Gastrocnemius medialis (tissue), 4 donors: ENCODE measurements around the gene IQGAP2. TPM values are rescaled to one million over a fixed set of nuclear protein-coding genes. Genes with fewer than 3 reads are reported as not detected.

ENCODE experiments used
- ATAC-seq, 2 donors: fragments of 150-250 bp; one replicate each; pipeline ENCODE4 v1.9.1; 2016
- DNase-seq, 2 donors: peaks; one replicate each; pipeline ENCODE4 v3.0.0-alpha.2; 2019
- H3K27ac ChIP-seq, 4 donors: fragments of 200-600 bp; sonication (generic); 1 replicate in 1 of 4; 2 replicates in 3 of 4; pipeline ENCODE4 v1.5.1; 2016 to 2018; ENCODE audit warnings: mild to moderate bottlenecking in 2 of 4, moderate library complexity in 1 of 4
- H3K27me3 ChIP-seq, 3 donors: fragments of 200-600 bp; sonication (generic) in 2 of 3; 1 replicate in 1 of 3; 2 replicates in 2 of 3; pipeline versions ENCODE4 v1.5.1 to v1.6.0; 2016 to 2019; ENCODE audit warnings: mild to moderate bottlenecking in 1 of 3, moderate library complexity in 1 of 3
- H3K36me3 ChIP-seq, 2 donors: fragments of 200-600 bp; sonication (generic) in 1 of 2; one replicate each; pipeline ENCODE4 v1.5.1; 2017 to 2018
- H3K4me1 ChIP-seq, 2 donors: fragments of 200-600 bp; sonication (generic) in 1 of 2; one replicate each; pipeline ENCODE4 v1.5.1; 2016 to 2017; ENCODE audit warnings: mild to moderate bottlenecking in 2 of 2
- H3K4me3 ChIP-seq, 4 donors: fragments of 200-600 bp; sonication (generic) in 3 of 4; 1 replicate in 1 of 4; 2 replicates in 3 of 4; pipeline ENCODE4 v1.5.1; 2016 to 2019; ENCODE audit warnings: mild to moderate bottlenecking in 2 of 4
- H3K9me3 ChIP-seq, 3 donors: fragments of 200-600 bp; sonication (generic) in 2 of 3; 1 replicate in 1 of 3; 2 replicates in 2 of 3; pipeline ENCODE4 v1.5.1; 2016 to 2019
- POLR2A ChIP-seq, 2 donors: fragments of 450-650 bp; IDR thresholded peaks; one replicate each; pipeline ENCODE4 v1.6.1; 2017; ENCODE audit warnings: antibody characterized with exemption in 2 of 2, mild to moderate bottlenecking in 2 of 2, moderate library complexity in 2 of 2
- in situ Hi-C, 4 donors: fragments of 200-750 bp; cut with MboI; loops; one replicate each; pipeline versions ENCODE4 v1.15.0 to v1.8.0; 2017; ENCODE audit warnings: low sequenced_read_pairs in 4 of 4
- intact Hi-C: fragments of 100-400 bp; cut with DNase I; formaldehyde crosslinking; loops from one replicate; pipeline ENCODE4 v1.15.1; 2023; ENCODE audit warnings: low total_unique reads
- total RNA-seq, 4 donors: library from RNA; depleted of rRNA; stranded (reverse); fragments of >200 nt; gene quantifications; one replicate each; pipeline versions ENCODE4 v1.1.0 to v1.2.3, GENCODE V29; 2016
- TF ChIP-seq, protein P1 (sequence below), 5 experiments: fragments of 450-650 bp in 3 of 5; fragments of 200-600 bp in 2 of 5; sonication (generic) in 2 of 5; IDR thresholded peaks in 4 of 5; conservative IDR thresholded peaks in 1 of 5; 1 replicate in 4 of 5; 2 replicates in 1 of 5; pipeline ENCODE4 v1.5.1; 2016 to 2019; ENCODE audit warnings: antibody characterized with exemption in 5 of 5, mild to moderate bottlenecking in 3 of 5, moderate library complexity in 3 of 5

The IQGAP2 gene
- total RNA-seq, 4 donors from 2014 or later = 1.5 to 6.8 (median 2.5) TPM

DNA sequence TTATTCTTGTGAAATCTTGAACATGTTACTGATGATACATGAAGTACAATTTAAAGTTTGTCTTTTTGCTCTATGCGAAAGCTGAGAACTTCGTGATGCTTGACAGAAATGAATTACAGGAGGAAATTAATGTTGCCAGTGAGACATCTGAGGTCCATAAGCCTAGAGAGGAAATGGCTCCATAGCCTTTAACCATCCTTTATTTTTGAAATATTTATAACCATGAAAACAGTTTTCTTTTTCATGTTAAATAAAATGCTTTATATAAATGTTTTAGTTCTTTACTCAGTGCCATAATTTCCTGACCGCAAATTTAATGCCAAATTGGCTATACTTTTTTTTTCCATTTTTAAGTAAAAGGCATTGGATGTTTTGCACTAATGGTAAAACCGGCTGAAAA is 191.0 kb downstream of the IQGAP2 start:
- Histone ChIP-seq H3K9me3 (no peaks in the 10 kb centered on the region), H3K36me3 (no peaks in the 10 kb centered on the region), H3K27ac (no peak overlapping the region), H3K27me3 (no peaks in the 10 kb centered on the region), H3K4me3 (no peak overlapping the region), H3K4me1 (no peaks in the 10 kb centered on the region)
- no peak for TF ChIP-seq POLR2A (IDR thresholded peaks at IDR 0.05)
- TF ChIP-seq, protein P1, sequence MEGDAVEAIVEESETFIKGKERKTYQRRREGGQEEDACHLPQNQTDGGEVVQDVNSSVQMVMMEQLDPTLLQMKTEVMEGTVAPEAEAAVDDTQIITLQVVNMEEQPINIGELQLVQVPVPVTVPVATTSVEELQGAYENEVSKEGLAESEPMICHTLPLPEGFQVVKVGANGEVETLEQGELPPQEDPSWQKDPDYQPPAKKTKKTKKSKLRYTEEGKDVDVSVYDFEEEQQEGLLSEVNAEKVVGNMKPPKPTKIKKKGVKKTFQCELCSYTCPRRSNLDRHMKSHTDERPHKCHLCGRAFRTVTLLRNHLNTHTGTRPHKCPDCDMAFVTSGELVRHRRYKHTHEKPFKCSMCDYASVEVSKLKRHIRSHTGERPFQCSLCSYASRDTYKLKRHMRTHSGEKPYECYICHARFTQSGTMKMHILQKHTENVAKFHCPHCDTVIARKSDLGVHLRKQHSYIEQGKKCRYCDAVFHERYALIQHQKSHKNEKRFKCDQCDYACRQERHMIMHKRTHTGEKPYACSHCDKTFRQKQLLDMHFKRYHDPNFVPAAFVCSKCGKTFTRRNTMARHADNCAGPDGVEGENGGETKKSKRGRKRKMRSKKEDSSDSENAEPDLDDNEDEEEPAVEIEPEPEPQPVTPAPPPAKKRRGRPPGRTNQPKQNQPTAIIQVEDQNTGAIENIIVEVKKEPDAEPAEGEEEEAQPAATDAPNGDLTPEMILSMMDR (IDR thresholded peaks at IDR 0.05 in 4 of 5, conservative IDR thresholded peaks at IDR 0.05 in 1 of 5) = no peak
- DNase-seq (no peak), ATAC-seq (no peak)
- in situ Hi-C loops (no loop called here), intact Hi-C loops (no loop called here)

DNA sequence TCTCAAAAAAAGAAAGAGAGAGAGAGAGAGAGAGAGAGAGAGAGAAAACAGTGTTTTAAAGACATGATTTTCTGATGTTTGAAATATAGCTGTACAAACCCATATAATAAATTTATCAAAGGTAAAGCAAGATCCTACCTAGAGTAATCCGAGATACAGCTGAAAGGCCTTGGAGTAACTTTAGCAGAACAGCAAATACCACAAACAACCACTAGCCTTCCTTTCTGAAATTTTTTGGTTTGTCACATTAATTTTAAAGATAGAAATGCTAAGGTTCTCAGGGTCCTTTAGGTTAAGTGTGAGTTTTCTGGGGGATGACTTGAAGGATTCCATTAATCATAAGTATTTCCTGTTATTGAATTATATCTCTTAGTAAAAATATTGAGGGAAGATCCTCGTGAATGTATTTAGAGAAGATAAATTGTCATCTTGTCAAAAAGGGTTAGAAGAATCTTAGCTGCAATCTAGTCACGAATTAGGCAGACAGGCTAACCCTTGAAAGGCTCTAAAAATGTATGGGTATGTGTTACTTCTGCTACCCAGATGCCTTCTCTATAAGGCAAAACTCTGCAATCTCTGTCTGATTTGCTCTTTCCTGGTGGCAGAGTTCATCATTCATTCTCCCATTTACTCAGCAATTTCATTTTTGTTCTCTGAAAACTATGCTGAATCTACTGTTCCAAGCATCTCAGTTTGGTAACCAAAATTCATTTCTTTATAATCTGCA is 192.8 kb downstream of the IQGAP2 start:
- H3K4me1 ChIP-seq = no peaks in the 10 kb centered on the region
- no peak for ATAC-seq
- no peak for DNase-seq
- in situ Hi-C loops (no loop called here), intact Hi-C loops (no loop called here)
- TF ChIP-seq POLR2A (IDR thresholded peaks at IDR 0.05) = no peak
- TF ChIP-seq, protein P1 (IDR thresholded peaks at IDR 0.05 in 4 of 5, conservative IDR thresholded peaks at IDR 0.05 in 1 of 5) = no peak
- no peaks in the 10 kb centered on the region for H3K36me3 ChIP-seq
- H3K27me3 ChIP-seq = no peaks in the 10 kb centered on the region
- no peak overlapping the region for H3K27ac ChIP-seq
- no peaks in the 10 kb centered on the region for H3K9me3 ChIP-seq
- H3K4me3 ChIP-seq = no peak overlapping the region

DNA sequence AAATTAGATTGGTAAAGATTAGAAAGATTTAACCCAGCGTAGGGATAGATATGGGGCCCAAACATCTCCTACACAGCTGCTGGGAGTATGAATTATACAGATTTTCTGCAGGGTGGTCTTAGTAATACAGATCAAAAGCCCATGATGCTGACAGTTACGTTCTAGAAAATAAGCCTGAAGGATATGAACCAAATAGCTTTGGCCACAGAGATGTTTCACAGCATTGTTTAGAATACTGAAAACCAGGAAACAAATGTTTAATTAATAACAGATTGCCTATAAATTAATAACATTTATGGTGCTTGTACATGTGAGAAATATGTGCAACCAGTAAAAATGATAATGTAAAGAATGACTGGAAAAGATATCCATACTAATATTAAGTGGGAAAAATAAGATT is 195.4 kb downstream of the IQGAP2 start:
- in situ Hi-C loops = no loop called here
- H3K27me3 ChIP-seq = no peaks in the 10 kb centered on the region
- H3K4me1 ChIP-seq = no peaks in the 10 kb centered on the region
- DNase-seq = no peak
- H3K27ac ChIP-seq = no peak overlapping the region
- no peaks in the 10 kb centered on the region for H3K36me3 ChIP-seq
- no peak for TF ChIP-seq POLR2A (IDR thresholded peaks at IDR 0.05)
- intact Hi-C loops = no loop called here
- no peak for ATAC-seq
- H3K4me3 ChIP-seq = no peak overlapping the region
- H3K9me3 ChIP-seq = no peaks in the 10 kb centered on the region

DNA sequence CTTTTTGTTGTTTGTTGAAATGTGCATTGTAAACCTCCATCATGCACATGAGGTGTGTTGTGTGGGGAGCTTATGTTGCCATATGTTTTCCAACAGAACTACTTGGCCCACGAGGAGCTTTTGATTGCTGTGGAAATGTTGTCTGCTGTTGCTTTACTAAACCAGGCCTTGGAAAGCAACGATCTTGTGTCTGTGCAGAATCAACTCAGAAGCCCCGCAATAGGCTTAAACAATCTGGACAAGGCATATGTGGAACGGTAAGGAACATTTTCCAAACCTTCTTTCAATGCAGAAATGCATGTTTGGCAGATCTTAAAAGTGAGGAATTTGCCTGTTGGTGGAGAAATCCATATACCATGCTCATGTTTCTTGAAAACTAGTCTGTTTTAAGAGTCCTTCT is 197.6 kb downstream of the IQGAP2 start:
- no peaks in the 10 kb centered on the region for H3K9me3 ChIP-seq
- in situ Hi-C loops (loop anchor here in 3 of 4 donors (5.0 to 25.0 kb wide), 4 partner anchors 164 to 412 kb away; no protein-coding TSS in a partner anchor), intact Hi-C loops (loop anchor here (5.0 kb wide), 1 partner anchor 172 kb away; no protein-coding TSS in a partner anchor)
- H3K4me1 ChIP-seq = no peaks in the 10 kb centered on the region
- H3K27me3 ChIP-seq = no peaks in the 10 kb centered on the region
- H3K36me3 ChIP-seq = no peaks in the 10 kb centered on the region
- DNase-seq (no peak), ATAC-seq (no peak)
- H3K27ac ChIP-seq = no peak overlapping the region
- H3K4me3 ChIP-seq = no peak overlapping the region
- no peak for TF ChIP-seq POLR2A (IDR thresholded peaks at IDR 0.05)
- TF ChIP-seq, protein P1 (IDR thresholded peaks at IDR 0.05 in 4 of 5, conservative IDR thresholded peaks at IDR 0.05 in 1 of 5) = no peak

DNA sequence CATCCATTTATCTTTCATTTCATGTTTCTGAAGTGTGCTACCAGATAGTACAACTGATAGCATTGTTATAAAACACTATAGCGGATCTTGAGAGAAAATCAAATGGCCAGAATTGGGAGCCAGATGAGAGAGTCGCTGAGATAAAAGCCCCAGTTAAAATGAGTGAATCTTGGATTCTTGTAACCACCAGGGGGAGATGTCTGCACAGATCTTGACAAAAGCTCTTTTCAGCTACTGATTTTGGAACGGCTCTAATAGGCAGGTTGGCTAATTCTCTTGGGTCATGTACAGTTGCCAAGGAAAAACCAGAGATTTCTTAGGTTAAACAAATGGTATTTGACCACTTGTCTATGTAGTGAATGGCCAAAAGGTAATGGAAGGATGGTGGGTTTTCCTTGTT is 198.4 kb downstream of the IQGAP2 start:
- in situ Hi-C loops = loop anchor here in 3 of 4 donors (5.0 to 25.0 kb wide), 4 partner anchors 163 to 411 kb away; no protein-coding TSS in a partner anchor
- TF ChIP-seq, protein P1 (IDR thresholded peaks at IDR 0.05 in 4 of 5, conservative IDR thresholded peaks at IDR 0.05 in 1 of 5) = peak in 4 of 5 experiments; percentile 44 to 53 (median 48)
- no peak for TF ChIP-seq POLR2A (IDR thresholded peaks at IDR 0.05)

More for the DNA sequence above, 198.4 kb downstream of the IQGAP2 start:
- Histone ChIP-seq H3K36me3 (no peaks in the 10 kb centered on the region), H3K4me3 (no peak overlapping the region), H3K27me3 (no peaks in the 10 kb centered on the region), H3K27ac (no peak overlapping the region), H3K9me3 (no peaks in the 10 kb centered on the region), H3K4me1 (no peaks in the 10 kb centered on the region)
- no peak for DNase-seq
- intact Hi-C loops = loop anchor here (5.0 kb wide), 1 partner anchor 171 kb away; no protein-coding TSS in a partner anchor
- ATAC-seq = no peak
